GM21576 (cell line): Measurements from ENCODE around the gene SGK1.
"Not testable (repeated sequence)": the region's sequence is repeated elsewhere in the genome, so short reads cannot be mapped to it uniquely, and the experiment has no call there.

Experiments used
- ATAC-seq: cut with Tn5 transposase; IDR thresholded peaks from one replicate; pipeline ENCODE4 v1.9.1; 2021; ENCODE audit warnings: mild to moderate bottlenecking, moderate library complexity; ENCODE audit not compliant: unreplicated experiment

Gene SGK1

GRCh38 chr6:134230087-134230700 lies 87.7 kb downstream of the SGK1 start:
- no peak for ATAC-seq

- no peak for ATAC-seq
Observed at GRCh38 chr6:134229520-134229919, 88.4 kb downstream of the SGK1 start.

GRCh38 chr6:134223796-134224420 lies 94.0 kb downstream of the SGK1 start:
- no peak for ATAC-seq

GRCh38 chr6:134221250-134221649 lies 96.7 kb downstream of the SGK1 start:
- no peak for ATAC-seq

- ATAC-seq: no peak
Observed at GRCh38 chr6:134217798-134218140, 100.1 kb downstream of the SGK1 start.

GRCh38 chr6:134217105-134217797 lies 100.7 kb downstream of the SGK1 start:
- ATAC-seq: no peak

DNA sequence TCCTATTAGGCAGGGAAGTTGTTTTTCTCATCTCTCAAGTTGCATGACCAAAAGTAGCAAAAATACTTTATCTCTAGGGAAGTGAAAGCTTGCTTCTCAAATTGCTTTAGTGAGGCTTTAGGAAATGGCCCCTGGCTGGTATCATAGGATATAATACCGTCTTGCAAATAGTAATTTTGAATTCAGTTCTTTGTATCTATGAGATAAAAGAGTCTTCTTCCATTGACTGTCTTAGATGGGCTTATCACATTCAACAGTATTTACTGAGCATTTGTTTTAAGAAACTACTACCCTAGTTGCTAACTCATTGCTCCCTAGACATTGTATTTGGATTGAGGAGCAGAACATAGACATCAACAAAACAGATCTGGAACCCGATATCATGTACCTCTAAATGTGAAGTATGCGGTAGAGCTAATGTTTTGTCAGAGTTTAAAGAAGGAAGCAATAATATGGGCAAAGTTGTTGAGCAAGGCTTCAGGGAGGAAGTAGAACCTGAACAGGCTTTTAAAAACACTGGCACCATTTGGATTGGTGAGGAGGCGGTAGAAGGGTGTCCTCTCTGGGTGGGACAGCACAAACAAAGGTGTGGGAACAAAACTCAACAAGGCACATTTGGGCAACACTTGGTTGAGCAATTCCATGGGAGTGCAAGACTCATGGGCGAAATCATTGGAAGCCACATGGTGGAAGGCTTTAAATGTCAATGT lies 101.5 kb downstream of the SGK1 start:
- ATAC-seq: peak; percentile 87

DNA sequence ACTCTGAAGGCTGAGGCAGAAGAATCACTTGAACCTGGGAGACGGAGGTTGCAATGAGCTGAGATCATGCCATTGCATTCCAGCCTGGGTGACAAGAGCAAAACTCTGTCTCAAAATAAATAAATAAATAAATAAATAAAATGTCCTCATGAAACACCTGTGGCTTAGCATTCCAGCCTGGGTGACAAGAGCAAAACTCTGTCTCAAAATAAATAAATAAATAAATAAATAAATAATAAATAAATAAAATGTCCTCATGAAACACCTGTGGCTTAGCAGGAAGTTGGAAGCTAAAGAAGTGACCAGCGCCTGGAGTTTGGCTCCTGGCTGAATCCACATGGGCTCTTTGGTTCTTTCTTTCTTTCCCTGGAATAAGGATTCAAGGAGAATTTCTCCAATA lies 104.5 kb downstream of the SGK1 start:
- not testable (repeated sequence) for ATAC-seq

DNA sequence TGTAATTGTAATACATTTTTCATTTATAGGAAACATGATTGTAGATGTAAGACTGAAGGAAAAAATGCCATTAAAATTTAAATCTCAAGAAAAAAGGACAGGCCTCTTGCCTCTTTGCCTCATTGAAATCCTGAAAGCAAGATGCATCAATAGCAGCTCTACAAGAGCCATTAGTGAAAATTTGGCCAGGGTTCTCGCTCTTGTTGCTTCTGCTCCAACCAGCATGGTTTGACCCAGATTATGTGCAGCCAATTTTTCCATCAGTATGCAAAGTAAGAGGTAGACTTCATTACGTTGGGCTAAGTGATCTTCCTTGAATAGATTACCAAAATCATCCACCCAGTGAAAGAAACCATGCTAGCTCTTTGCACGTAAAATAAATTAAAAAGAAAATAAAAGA lies 106.6 kb downstream of the SGK1 start:
- ATAC-seq: no peak

- no peak for ATAC-seq
Observed at GRCh38 chr6:134207421-134207820, 110.5 kb downstream of the SGK1 start.

GRCh38 chr6:134205366-134205765 lies 112.5 kb downstream of the SGK1 start:
- no peak for ATAC-seq

- ATAC-seq: not testable (repeated sequence)
Observed at GRCh38 chr6:134204759-134205158, 113.2 kb downstream of the SGK1 start.

GRCh38 chr6:134204031-134204430 lies 113.9 kb downstream of the SGK1 start:
- no peak for ATAC-seq

DNA sequence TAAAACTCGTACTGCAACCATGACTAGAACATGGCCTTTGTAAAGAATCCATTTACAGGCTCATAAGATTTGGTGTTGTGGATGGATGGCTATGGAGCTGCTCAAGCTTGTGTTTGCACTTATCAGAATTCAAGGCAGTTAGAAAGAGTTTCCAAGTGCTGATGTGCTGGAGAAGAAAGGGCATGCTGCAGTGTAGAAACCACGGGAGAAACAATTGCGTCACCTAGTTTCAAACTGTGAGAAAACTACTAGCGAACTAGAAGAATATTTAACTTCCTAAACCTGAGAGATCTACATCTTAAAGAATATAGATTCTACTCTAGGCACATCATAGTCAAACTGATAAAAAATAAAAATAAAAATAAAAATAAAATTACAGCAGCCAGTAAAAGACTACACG lies 116.2 kb downstream of the SGK1 start:
- no peak for ATAC-seq

- ATAC-seq: peak; percentile 63
Observed at GRCh38 chr6:134199848-134200606, 117.9 kb downstream of the SGK1 start.

- no peak for ATAC-seq
Observed at GRCh38 chr6:134198093-134198492, 119.8 kb downstream of the SGK1 start.

- ATAC-seq: not testable (repeated sequence)
Observed at GRCh38 chr6:134197685-134198084, 120.2 kb downstream of the SGK1 start.

DNA sequence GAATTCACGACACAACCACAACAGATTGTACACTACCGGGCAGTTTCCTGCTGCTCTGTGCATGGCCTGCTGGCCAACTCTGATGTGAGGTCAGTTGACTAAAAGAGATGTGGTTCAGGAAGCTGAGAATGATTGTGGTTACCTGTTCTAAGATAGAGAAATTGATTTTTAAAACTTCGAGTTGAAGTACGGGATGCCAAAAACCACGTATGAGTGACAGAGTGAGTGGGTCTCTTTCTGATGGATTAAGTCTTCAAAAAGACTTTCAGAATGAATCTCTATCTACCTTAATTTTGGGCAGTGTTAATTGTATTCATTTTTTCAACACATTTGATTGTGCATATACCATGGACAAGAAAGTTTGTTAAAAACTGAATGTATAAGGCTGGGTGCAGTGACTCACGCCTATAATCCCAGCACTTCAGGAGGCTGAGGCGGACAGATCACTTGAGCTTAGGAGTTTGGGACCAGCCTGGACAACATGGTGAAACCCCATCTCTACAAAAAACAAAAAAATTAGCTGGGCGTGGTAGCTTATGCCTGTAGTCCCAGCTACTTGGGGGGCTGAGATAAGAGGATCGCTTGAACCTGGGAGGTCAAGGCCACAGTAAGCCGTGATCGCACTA lies 121.2 kb downstream of the SGK1 start:
- peak; percentile 56 for ATAC-seq

GRCh38 chr6:134195985-134196384 lies 121.9 kb downstream of the SGK1 start:
- ATAC-seq: no peak

DNA sequence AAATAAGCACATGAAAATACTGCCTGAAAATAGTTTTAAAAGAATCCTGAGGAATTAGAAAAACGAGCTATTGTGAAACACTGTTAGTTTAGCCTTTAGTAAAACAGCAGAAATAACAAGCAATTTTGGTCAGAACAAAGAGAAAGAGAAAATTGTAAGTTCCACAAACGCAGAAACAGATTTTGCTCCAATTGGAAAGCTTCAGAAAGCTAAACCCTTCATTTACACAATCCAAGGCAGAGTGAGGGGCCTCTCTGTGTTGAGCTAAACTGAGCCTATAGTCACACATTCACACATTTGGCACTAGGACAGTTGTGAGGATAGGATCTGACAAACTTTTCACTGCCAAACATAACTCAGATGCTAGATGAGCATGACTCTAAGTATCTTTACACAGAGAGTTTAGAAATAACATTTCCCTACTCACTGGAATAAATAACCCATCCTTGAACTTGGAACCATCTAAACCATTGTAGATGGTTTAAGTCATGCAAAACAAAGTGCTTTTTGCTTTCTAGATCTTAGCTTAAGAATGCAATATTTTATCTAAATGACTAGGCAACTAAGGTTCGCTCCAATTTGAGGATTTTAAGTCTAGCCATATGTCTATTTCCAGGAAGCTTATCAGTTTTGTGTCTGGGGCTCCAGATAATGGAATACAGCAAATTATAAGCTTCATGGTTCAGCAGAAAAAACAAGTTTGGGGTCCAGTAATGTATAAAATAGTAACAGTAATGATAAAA lies 122.6 kb downstream of the SGK1 start:
- ATAC-seq: no peak
